ENCODE data around the gene CDH15. TPM values are rescaled to one million over a fixed set of nuclear protein-coding genes. Genes with fewer than 3 reads are reported as not detected.

CDH15 gene
- total and polyA plus RNA-seq, 2 donors from 2014 or later = 0.22 to 0.31 TPM

DNA sequence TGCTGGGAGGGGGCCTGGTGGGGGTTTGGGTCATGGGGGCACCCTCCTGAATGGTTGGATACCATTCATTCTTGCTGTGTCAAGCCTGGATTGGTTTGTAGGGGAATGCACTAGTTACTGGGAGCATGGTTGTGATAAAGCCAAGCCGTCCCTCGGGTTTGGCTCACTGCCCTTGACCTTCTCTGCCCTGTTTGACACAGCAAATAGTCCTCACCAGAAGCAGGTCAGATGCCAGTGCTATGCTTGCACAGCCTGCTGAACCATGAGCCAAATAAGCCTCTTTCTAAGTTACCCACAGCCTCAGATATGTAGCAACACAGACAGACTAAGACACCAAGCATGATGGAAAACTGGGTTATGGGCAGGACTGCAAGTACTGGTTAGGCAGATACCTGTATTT lies 60.6 kb downstream of the CDH15 start:
- intact Hi-C loops (cut with DNase I) = no loop called here
- TF ChIP-seq, protein P1, sequence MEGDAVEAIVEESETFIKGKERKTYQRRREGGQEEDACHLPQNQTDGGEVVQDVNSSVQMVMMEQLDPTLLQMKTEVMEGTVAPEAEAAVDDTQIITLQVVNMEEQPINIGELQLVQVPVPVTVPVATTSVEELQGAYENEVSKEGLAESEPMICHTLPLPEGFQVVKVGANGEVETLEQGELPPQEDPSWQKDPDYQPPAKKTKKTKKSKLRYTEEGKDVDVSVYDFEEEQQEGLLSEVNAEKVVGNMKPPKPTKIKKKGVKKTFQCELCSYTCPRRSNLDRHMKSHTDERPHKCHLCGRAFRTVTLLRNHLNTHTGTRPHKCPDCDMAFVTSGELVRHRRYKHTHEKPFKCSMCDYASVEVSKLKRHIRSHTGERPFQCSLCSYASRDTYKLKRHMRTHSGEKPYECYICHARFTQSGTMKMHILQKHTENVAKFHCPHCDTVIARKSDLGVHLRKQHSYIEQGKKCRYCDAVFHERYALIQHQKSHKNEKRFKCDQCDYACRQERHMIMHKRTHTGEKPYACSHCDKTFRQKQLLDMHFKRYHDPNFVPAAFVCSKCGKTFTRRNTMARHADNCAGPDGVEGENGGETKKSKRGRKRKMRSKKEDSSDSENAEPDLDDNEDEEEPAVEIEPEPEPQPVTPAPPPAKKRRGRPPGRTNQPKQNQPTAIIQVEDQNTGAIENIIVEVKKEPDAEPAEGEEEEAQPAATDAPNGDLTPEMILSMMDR (IDR thresholded peaks at IDR 0.05; ENCODE audit: borderline replicate concordance, extremely low read depth, insufficient read depth) = no peak
- no peak for FAIRE-seq
- no peak overlapping the region for H3K9ac ChIP-seq (ENCODE audit: low read length in 3 of 3)
- H3K4me3 ChIP-seq (ENCODE audit: low read length in 3 of 3) = no peak overlapping the region
- DNase-seq = no peak
- H3K27ac ChIP-seq (ENCODE audit: low read depth in 2 of 2, low read length in 2 of 2) = no peak overlapping the region
- no peaks in the 10 kb centered on the region for H3K4me1 ChIP-seq (ENCODE audit: control insufficient read depth in 2 of 3, insufficient read depth in 2 of 3, low read depth in 1 of 3, low read length in 3 of 3)
- peaks cover 0 to 8% (median 0%) of the 10 kb centered on the region in 3 donors for H3K9me3 ChIP-seq (ENCODE audit: control insufficient read depth in 2 of 3, insufficient read depth in 1 of 3, low read length in 3 of 3)
- H3K36me3 ChIP-seq (ENCODE audit: control insufficient read depth in 2 of 3, insufficient read depth in 3 of 3, low read length in 3 of 3) = peaks cover 27 to 34% (median 27%) of the 10 kb centered on the region in 3 donors
- H3K27me3 ChIP-seq (ENCODE audit: control insufficient read depth, insufficient read depth, low read length) = no peaks in the 10 kb centered on the region

DNA sequence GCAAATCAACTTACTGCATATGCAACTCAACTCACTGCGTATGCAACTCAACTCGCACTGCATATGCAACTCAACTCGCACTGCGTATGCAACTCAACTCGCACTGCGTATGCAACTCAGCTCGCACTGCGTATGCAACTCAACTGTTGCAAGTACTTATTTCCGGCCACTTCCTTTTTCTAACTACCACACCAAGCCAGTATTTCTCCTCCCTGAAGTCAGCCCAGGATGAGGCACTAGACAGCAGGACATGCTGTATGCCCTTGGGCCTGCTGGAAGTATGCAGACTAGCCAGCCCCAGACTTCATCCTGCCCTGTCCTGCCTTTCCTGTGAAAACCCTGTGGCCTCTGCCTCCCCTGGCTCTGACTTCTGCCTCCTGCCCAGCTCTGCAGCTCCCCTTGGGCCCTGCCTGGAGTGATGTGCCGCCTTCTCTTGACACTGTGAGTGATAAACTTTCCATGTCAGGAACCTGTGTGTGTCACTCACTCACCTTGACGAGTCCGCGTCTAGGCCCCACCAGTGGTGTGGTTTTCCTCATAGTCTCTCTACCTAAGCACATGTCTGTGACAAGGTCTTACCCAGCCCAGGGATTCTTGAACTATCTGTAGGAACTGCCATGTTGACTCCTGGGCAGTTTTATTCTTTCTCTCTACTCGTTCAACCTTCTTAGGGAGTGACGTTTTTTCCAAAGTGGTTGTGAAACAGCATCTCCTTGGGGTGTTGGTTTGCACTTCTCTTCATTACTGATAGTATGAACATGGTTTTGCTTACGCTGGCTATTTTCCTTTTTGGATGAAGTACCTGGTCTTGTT lies 62.3 kb downstream of the CDH15 start:
- no peak for FAIRE-seq
- no peak overlapping the region for H3K9ac ChIP-seq (ENCODE audit: low read length in 3 of 3)
- TF ChIP-seq, protein P1 (IDR thresholded peaks at IDR 0.05; ENCODE audit: borderline replicate concordance, extremely low read depth, insufficient read depth) = no peak
- no peak overlapping the region for H3K27ac ChIP-seq (ENCODE audit: low read depth in 2 of 2, low read length in 2 of 2)
- no peak for DNase-seq
- H3K9me3 ChIP-seq (ENCODE audit: control insufficient read depth in 2 of 3, insufficient read depth in 1 of 3, low read length in 3 of 3) = peaks cover 0 to 2% (median 0%) of the 10 kb centered on the region in 3 donors
- no peaks in the 10 kb centered on the region for H3K4me1 ChIP-seq (ENCODE audit: control insufficient read depth in 2 of 3, insufficient read depth in 2 of 3, low read depth in 1 of 3, low read length in 3 of 3)
- H3K36me3 ChIP-seq (ENCODE audit: control insufficient read depth in 2 of 3, insufficient read depth in 3 of 3, low read length in 3 of 3) = peaks cover 12 to 19% (median 14%) of the 10 kb centered on the region in 3 donors
- no peak overlapping the region for H3K4me3 ChIP-seq (ENCODE audit: low read length in 3 of 3)
- no peaks in the 10 kb centered on the region for H3K27me3 ChIP-seq (ENCODE audit: control insufficient read depth, insufficient read depth, low read length)
- intact Hi-C loops (cut with DNase I) = no loop called here

DNA sequence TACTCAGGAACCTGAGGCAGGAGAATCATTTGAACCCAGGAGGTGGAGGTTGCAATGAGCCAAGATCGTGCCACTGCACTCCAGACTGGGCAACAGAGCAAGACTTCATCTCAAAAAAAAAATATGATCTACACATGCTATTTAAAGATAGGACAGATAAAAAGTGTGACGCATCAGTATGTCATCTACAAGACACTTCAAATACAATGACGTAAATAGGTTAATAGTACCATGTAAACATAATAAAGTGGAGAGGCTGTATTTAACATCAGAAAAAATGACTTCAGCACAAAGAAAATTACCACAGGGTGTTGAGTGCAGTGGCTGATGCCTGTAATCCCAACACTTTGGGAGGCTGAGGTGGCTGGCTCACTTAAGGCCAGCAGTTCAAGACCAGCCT lies 66.2 kb downstream of the CDH15 start:
- Histone ChIP-seq H3K9ac (ENCODE audit: low read length in 3 of 3) (no peak overlapping the region), H3K27me3 (ENCODE audit: control insufficient read depth, insufficient read depth, low read length) (no peaks in the 10 kb centered on the region), H3K36me3 (ENCODE audit: control insufficient read depth in 2 of 3, insufficient read depth in 3 of 3, low read length in 3 of 3) (peaks cover 3 to 9% (median 8%) of the 10 kb centered on the region in 3 donors), H3K27ac (ENCODE audit: low read depth in 2 of 2, low read length in 2 of 2) (no peak overlapping the region), H3K9me3 (ENCODE audit: control insufficient read depth in 2 of 3, insufficient read depth in 1 of 3, low read length in 3 of 3) (peaks cover 0 to 2% (median 0%) of the 10 kb centered on the region in 3 donors), H3K4me1 (ENCODE audit: control insufficient read depth in 2 of 3, insufficient read depth in 2 of 3, low read depth in 1 of 3, low read length in 3 of 3) (peaks cover 0 to 5% (median 2%) of the 10 kb centered on the region in 3 donors), H3K4me3 (ENCODE audit: low read length in 3 of 3) (no peak overlapping the region)
- intact Hi-C loops (cut with DNase I) = no loop called here
- no peak for FAIRE-seq
- DNase-seq = no peak
- TF ChIP-seq, protein P1 (IDR thresholded peaks at IDR 0.05; ENCODE audit: borderline replicate concordance, extremely low read depth, insufficient read depth) = no peak
